K562 (cell line): Measurements from ENCODE around the gene SYTL2. TPM values are rescaled to one million over a fixed set of nuclear protein-coding genes. Genes with fewer than 3 reads are reported as not detected.
"Not testable (repeated sequence)": the region's sequence is repeated elsewhere in the genome, so short reads cannot be mapped to it uniquely, and the experiment has no call there.

Experiments used
- ATAC-seq: fragments of 200-7000 bp; cut with Tn5 transposase; 3 replicates; pipeline ENCODE4 v1.9.1; 2020; ENCODE audit warnings: moderate library complexity
- BruUV-seq: library from RNA; stranded (reverse); fragments of 400-500 nt; replicated peaks from 2 replicates; lab custom pipeline; 2021; lab: Mats Ljungman, UMichigan
- CTCF ChIA-PET: fragments of 300-600 bp; formaldehyde crosslinking; extraction: SDS; loops from one replicate; lab custom pipeline; 2021; ENCODE audit warnings: low intra/inter-chr PET ratio; lab: Yijun Ruan, JAX
- POLR2A ChIA-PET: fragments of 300-600, 350-650 bp; sonication (Branson Sonifier 250); formaldehyde crosslinking; extraction: SDS; loops from one replicate; lab custom pipeline; 2021; ENCODE audit warnings: antibody characterized with exemption, inconsistent platforms; lab: Yijun Ruan, JAX
- DNase-seq, 4 experiments: peaks; one replicate each; pipeline versions ENCODE4 v3.0.0 to v3.0.0-alpha.2; 2011 to 2018; ENCODE audit warnings: low spot score in 3 of 4, mixed read lengths in 3 of 4; ENCODE audit errors: extremely low read depth in 1 of 4
- FAIRE-seq: peaks from 2 replicates; lab custom pipeline; 2011; peaks lifted over from hg19 to GRCh38; lab: Jason Lieb, UNC
- H2AFZ ChIP-seq: 2 replicates; pipeline ENCODE4 v1.6.0; 2011; ENCODE audit warnings: low read depth, low read length, control low read depth, inconsistent platforms
- H3K27ac ChIP-seq: fragments of 200-600 bp; 3 replicates; pipeline ENCODE4 v1.8.0; 2011; ENCODE audit warnings: low read depth, mild to moderate bottlenecking, control low read depth, inconsistent platforms, low read length, moderate library complexity, mixed read lengths; ENCODE audit errors: extremely low read depth
- H3K27me3 ChIP-seq, 2 experiments: fragments of 300-600 bp in 1 of 2; 2 replicates in 1 of 2; 3 replicates in 1 of 2; pipeline versions ENCODE4 v1.6.0 to v1.8.0; 2011; ENCODE audit warnings: inconsistent platforms in 2 of 2, low read length in 2 of 2, mild to moderate bottlenecking in 1 of 2, mixed read lengths in 1 of 2, moderate library complexity in 1 of 2; ENCODE audit not compliant: control insufficient read depth in 2 of 2, insufficient read depth in 2 of 2
- H3K36me3 ChIP-seq: fragments of 300-600 bp; 3 replicates; pipeline ENCODE4 v1.8.0; 2011; ENCODE audit warnings: mild to moderate bottlenecking, low read length, inconsistent platforms; ENCODE audit not compliant: control insufficient read depth, insufficient read depth
- H3K4me1 ChIP-seq, 2 experiments: fragments of 200-600 bp in 1 of 2; replicated peaks in 1 of 2; 2 replicates in 1 of 2; 3 replicates in 1 of 2; pipeline versions ENCODE4 v1.5.1 to v1.8.0; 2011; ENCODE audit warnings: inconsistent platforms in 2 of 2, low read length in 2 of 2, mild to moderate bottlenecking in 1 of 2, mixed read lengths in 1 of 2, moderate library complexity in 1 of 2; ENCODE audit not compliant: control insufficient read depth in 2 of 2, insufficient read depth in 2 of 2
- H3K4me2 ChIP-seq: 2 replicates; pipeline ENCODE4 v1.6.1; 2011; ENCODE audit warnings: low read length, control low read depth, inconsistent platforms, mixed read lengths; ENCODE audit not compliant: insufficient read depth
- H3K4me3 ChIP-seq: fragments of 200-600 bp; sonication (generic), shearing (Covaris generic); 2 replicates; pipeline ENCODE4 v1.5.1; 2016; ENCODE audit warnings: control low read depth, inconsistent platforms
- H3K79me2 ChIP-seq: fragments of 200-600 bp; 3 replicates; pipeline ENCODE4 v1.8.0; 2011; ENCODE audit warnings: low read length, inconsistent platforms; ENCODE audit not compliant: control insufficient read depth, insufficient read depth
- H3K9ac ChIP-seq, 2 experiments: 2 replicates each; pipeline versions ENCODE4 v1.6.0 to v1.6.1; 2011; ENCODE audit warnings: low read depth in 2 of 2, low read length in 2 of 2, control low read depth in 1 of 2, inconsistent platforms in 1 of 2, mild to moderate bottlenecking in 1 of 2, mixed read lengths in 1 of 2; ENCODE audit not compliant: insufficient read depth in 1 of 2
- H3K9me1 ChIP-seq: one replicate; pipeline ENCODE4 v1.6.0; 2011; ENCODE audit warnings: inconsistent platforms, mild to moderate bottlenecking, low read length, moderate library complexity; ENCODE audit not compliant: control insufficient read depth, insufficient read depth
- H3K9me3 ChIP-seq: replicated peaks from 2 replicates; pipeline ENCODE4 v1.5.1; 2011; ENCODE audit warnings: low read depth, low read length, inconsistent platforms; ENCODE audit not compliant: control insufficient read depth, insufficient read depth
- H4K20me1 ChIP-seq: replicated peaks from 2 replicates; pipeline ENCODE4 v1.6.1; 2011; ENCODE audit warnings: low read length, inconsistent platforms, mixed read lengths; ENCODE audit not compliant: control insufficient read depth, insufficient read depth
- CHD2 ChIP-seq: IDR thresholded peaks from 2 replicates; pipeline ENCODE4 v1.6.1; 2011; ENCODE audit warnings: low read depth, low read length
- HMG20A ChIP-seq: fragments of 450-650 bp; formaldehyde crosslinking; conservative IDR thresholded peaks from 2 replicates; pipeline ENCODE4 v1.4.0; 2020; ENCODE audit warnings: mild to moderate bottlenecking, mixed read lengths
- MEF2A ChIP-seq: IDR thresholded peaks from 2 replicates; pipeline ENCODE4 v1.6.1; 2011; ENCODE audit warnings: low read depth, mild to moderate bottlenecking, low read length, moderate library complexity; ENCODE audit not compliant: control insufficient read depth
- MIER1 ChIP-seq: fragments of 450-650 bp; IDR thresholded peaks from 2 replicates; pipeline ENCODE4 v1.6.1; 2016; ENCODE audit warnings: antibody characterized with exemption, mild to moderate bottlenecking, low read depth
- NFYB ChIP-seq: IDR thresholded peaks from 2 replicates; pipeline ENCODE4 v1.6.1; 2011; ENCODE audit warnings: mild to moderate bottlenecking, moderate library complexity; ENCODE audit not compliant: insufficient read length; ENCODE audit errors: extremely low read depth
- POLR2A ChIP-seq: fragments of 450-650 bp; conservative IDR thresholded peaks from 2 replicates; pipeline ENCODE4 v1.6.1; 2016
- POLR2B ChIP-seq: fragments of 450-650 bp; IDR thresholded peaks from 2 replicates; pipeline ENCODE4 v1.6.1; 2018; ENCODE audit warnings: low read depth; ENCODE audit not compliant: partially characterized antibody
- RHOXF2B ChIP-seq: fragments of 250-450 bp; sonication (Bioruptor Pico); conservative IDR thresholded peaks from 2 replicates; pipeline ENCODE4 v1.5.1; 2021
- STAT5A ChIP-seq: IDR thresholded peaks from 2 replicates; pipeline ENCODE4 v1.6.1; 2012; ENCODE audit warnings: low read length, inconsistent platforms, borderline replicate concordance
- SUPT5H ChIP-seq: fragments of 450-650 bp; IDR thresholded peaks from 2 replicates; pipeline ENCODE4 v1.6.1; 2016
- ZBTB7A ChIP-seq: IDR thresholded peaks from 2 replicates; pipeline ENCODE4 v1.6.1; 2011; ENCODE audit warnings: low read depth, mild to moderate bottlenecking, low read length, moderate library complexity, borderline replicate concordance; ENCODE audit not compliant: control insufficient read depth
- whole genome bisulfite sequencing: fragments of 100-300 bp; shearing (Covaris generic); methylation state at CpG from one replicate; pipeline ENCODE4 v1.1.6; 2016; ENCODE audit warnings: low coverage, mixed read lengths; ENCODE audit not compliant: insufficient coverage; ENCODE audit errors: missing lambda C conversion rate; 5-methylcytosine and 5-hydroxymethylcytosine counted together
- in situ Hi-C: fragments of 300-500 bp; cut with MboI; formaldehyde crosslinking; loops from 4 replicates; pipeline ENCODE4 v1.15.0; 2018; ENCODE audit warnings: inconsistent platforms, mixed read lengths
- intact Hi-C: fragments of 100-400 bp; cut with micrococcal nuclease; formaldehyde crosslinking; loops from 2 replicates; pipeline ENCODE4 v1.14.2; 2022
- polyA plus RNA-seq, 8 experiments: library from polyadenylated mRNA; depleted of rRNA in 4 of 8; stranded (reverse) in 5 of 8; unstranded in 3 of 8; fragments of >200 nt; fragmentation: Nextera tagmentation in 2 of 8; fragmentation: Illumina TruSeq in 1 of 8; extraction: Ambion mirVana in 2 of 8; extraction: Trizol in 1 of 8; gene quantifications; 2 replicates each; pipeline versions ENCODE4 v1.2.1 to v1.2.3, GENCODE V29; 2011 to 2014; ENCODE audit warnings: inconsistent platforms in 1 of 8, missing spikeins in 1 of 8
- total RNA-seq, 7 experiments: library from RNA; depleted of rRNA in 6 of 7; stranded (reverse); fragments of >200 nt in 6 of 7; fragmentation: Illumina TruSeq in 2 of 7; extraction: Trizol in 2 of 7; gene quantifications; 2 replicates each; pipeline versions ENCODE4 v1.2.1 to v1.2.3, GENCODE V29; 2011 to 2021; ENCODE audit warnings: low replicate concordance in 1 of 7
- TF ChIP-seq, protein P1 (sequence below): fragments of 250-450 bp; sonication (Bioruptor Pico); IDR thresholded peaks from 2 replicates; pipeline ENCODE4 v1.4.0; 2020; ENCODE audit warnings: mild to moderate bottlenecking, moderate library complexity, borderline replicate concordance

Gene SYTL2
- total and polyA plus RNA-seq, 9 of the 15 experiments (the other 6 are each of a cell fraction or from before 2014, with no cell fraction given) = 0.05 to 0.57 (median 0.35) TPM

DNA sequence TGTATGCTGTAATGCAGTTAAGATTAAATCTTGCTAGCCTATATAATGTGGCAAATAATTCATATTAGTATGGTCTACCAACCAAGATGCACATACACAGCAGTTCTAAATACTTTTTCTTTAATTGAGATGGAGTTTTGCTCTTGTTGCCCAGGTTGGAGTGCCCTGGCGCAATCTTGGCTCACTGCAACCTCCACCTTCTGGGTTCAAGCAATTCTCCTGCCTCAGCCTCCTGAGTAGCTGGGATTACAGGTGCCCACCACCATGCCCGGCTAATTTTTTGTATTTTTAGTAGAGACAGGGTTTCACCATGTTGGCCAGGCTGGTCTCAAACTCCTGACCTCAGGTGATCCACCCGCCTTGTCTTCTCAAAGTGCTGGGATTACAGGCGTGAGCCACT is 156.6 kb downstream of the SYTL2 start:
- peaks cover 68% of the 10 kb centered on the region for H3K36me3 ChIP-seq
- not testable (repeated sequence) for BruUV-seq, H4K20me1 ChIP-seq
- ATAC-seq = peak; percentile 1; the same call in 2 of the 3 replicates
- TF ChIP-seq POLR2A (peak; percentile 61), POLR2B (peak; percentile 31), SUPT5H (peak; percentile 74)
- TF ChIP-seq, all 486 proteins: peak for 3; not testable (repeated sequence) for 483
- H2AFZ ChIP-seq, FAIRE-seq, H3K9ac ChIP-seq, in situ Hi-C loops, CTCF ChIA-PET, H3K9me3 ChIP-seq, H3K27me3 ChIP-seq, H3K9me1 ChIP-seq, H3K27ac ChIP-seq, intact Hi-C loops, DNase-seq, H3K4me3 ChIP-seq, H3K4me2 ChIP-seq: not testable (repeated sequence)
- POLR2A ChIA-PET = interaction anchor here (0.6 to 7.8 kb wide), 4 partner anchors 6 to 27 kb away, joined by 3 to 145 read pairs (median 6); partner anchors contain the start of genes CREBZF, DLG2 and TMEM126B
- 70% methylated on average over 3 of the region's 4 CpGs for WGBS
- Histone ChIP-seq H3K4me1 (peaks cover 5 to 29% of the 10 kb centered on the region in 2 experiments; a peak in 4 of 5 replicates), H3K79me2 (peaks cover 64% of the 10 kb centered on the region)

DNA sequence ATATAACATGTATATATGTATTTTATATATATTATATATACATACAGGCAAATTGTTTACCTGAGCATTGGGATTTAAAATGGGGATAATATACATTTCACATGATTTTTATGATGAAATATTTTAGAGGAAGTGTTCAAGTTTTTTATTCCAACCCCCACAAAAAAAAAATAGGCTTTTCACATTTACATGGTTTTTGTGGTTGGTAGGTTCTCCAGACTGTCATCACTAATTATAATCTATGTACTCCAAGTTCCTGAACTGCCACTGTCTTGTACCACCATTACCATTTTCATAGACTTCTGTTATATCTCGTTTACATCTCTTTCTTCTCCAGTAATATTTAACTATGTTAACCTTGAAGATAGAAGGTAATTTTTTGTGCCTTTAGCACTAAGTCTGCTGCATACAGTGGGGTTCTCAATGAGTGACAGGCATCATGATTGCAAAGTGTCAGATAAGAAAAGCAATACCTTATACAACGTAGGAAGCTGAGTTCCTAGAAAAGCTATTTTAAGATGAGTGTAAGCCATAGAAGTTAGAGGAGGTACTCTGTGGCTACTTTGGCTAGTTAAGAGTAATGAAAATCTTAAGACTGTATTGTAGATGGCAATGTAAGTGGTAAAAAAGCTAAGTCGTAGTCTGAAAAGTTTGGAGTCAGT is 158.0 kb downstream of the SYTL2 start:
- H3K4me1 ChIP-seq = peaks cover 11 to 25% of the 10 kb centered on the region in 2 experiments
- in situ Hi-C loops = no loop called here
- intact Hi-C loops = no loop called here
- ChIA-PET POLR2A (interaction anchor here (0.6 to 7.8 kb wide), 4 partner anchors 8 to 471 kb away, joined by 3 to 145 read pairs (median 20); partner anchors contain the start of gene CREBZF), CTCF (no interaction called here)
- WGBS = 10% methylated on average over 3 of the region's 3 CpGs
- no peak overlapping the region; a peak in 1 of 4 replicates for H3K9ac ChIP-seq
- ATAC-seq = peak; percentile 18
- peaks cover 54% of the 10 kb centered on the region for H3K36me3 ChIP-seq
- H3K27me3 ChIP-seq = no peaks in the 10 kb centered on the region
- H4K20me1 ChIP-seq = peaks cover 4% of the 10 kb centered on the region; the same call in 1 of the 2 replicates
- no TSS peak for BruUV-seq
- H3K27ac ChIP-seq = peak overlapping the region; percentile 40; the same call in 2 of the 3 replicates
- H3K4me3 ChIP-seq = no peak overlapping the region
- H3K79me2 ChIP-seq = peaks cover 61% of the 10 kb centered on the region
- peak overlapping the region; percentile 18; the same call in 1 of the 2 replicates for H3K4me2 ChIP-seq
- DNase-seq = peak in 1 of 4 experiments; percentile 39
- no peaks in the 10 kb centered on the region for H3K9me1 ChIP-seq
- no peaks in the 10 kb centered on the region for H3K9me3 ChIP-seq
- no peak for FAIRE-seq
- no peak overlapping the region for H2AFZ ChIP-seq
- no peak for TF ChIP-seq NFYB
- TF ChIP-seq HMG20A = no peak
- TF ChIP-seq MIER1 = no peak
- 0 out of 2 replicates have a peak, but pooled peaks have one; percentile 56 for TF ChIP-seq MEF2A
- no peak for TF ChIP-seq CHD2
- 0 out of 2 replicates have a peak, but pooled peaks have one; percentile 29 for TF ChIP-seq STAT5A
- no peak for TF ChIP-seq RHOXF2B
- TF ChIP-seq, protein P1, sequence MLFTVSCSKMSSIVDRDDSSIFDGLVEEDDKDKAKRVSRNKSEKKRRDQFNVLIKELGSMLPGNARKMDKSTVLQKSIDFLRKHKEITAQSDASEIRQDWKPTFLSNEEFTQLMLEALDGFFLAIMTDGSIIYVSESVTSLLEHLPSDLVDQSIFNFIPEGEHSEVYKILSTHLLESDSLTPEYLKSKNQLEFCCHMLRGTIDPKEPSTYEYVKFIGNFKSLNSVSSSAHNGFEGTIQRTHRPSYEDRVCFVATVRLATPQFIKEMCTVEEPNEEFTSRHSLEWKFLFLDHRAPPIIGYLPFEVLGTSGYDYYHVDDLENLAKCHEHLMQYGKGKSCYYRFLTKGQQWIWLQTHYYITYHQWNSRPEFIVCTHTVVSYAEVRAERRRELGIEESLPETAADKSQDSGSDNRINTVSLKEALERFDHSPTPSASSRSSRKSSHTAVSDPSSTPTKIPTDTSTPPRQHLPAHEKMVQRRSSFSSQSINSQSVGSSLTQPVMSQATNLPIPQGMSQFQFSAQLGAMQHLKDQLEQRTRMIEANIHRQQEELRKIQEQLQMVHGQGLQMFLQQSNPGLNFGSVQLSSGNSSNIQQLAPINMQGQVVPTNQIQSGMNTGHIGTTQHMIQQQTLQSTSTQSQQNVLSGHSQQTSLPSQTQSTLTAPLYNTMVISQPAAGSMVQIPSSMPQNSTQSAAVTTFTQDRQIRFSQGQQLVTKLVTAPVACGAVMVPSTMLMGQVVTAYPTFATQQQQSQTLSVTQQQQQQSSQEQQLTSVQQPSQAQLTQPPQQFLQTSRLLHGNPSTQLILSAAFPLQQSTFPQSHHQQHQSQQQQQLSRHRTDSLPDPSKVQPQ (CRISPR knock-in tag) = no peak
- TF ChIP-seq ZBTB7A = no peak
